ENCODE measurements around the gene SLC1A2.
A peak's percentile ranks its signal among the peaks of the same experiment; 100 is the strongest.

SLC1A2 gene

GRCh38 chr11:35318977-35319925 lies 100.1 kb downstream of the SLC1A2 start:
- peak; percentile 53 for DNase-seq (ENCODE audit: low read depth)
- H3K4me3 ChIP-seq (ENCODE audit: low read depth, low read length) = no peak overlapping the region
- TF ChIP-seq CTCF (IDR thresholded peaks at IDR 0.05; ENCODE audit: insufficient read depth, low read depth, low read length, missing control alignments) = no peak

GRCh38 chr11:35318309-35318708 lies 101.0 kb downstream of the SLC1A2 start:
- TF ChIP-seq CTCF (IDR thresholded peaks at IDR 0.05; ENCODE audit: insufficient read depth, low read depth, low read length, missing control alignments) = no peak
- DNase-seq (ENCODE audit: low read depth) = no peak
- no peak overlapping the region for H3K4me3 ChIP-seq (ENCODE audit: low read depth, low read length)

GRCh38 chr11:35317253-35317652 lies 102.1 kb downstream of the SLC1A2 start:
- H3K4me3 ChIP-seq (ENCODE audit: low read depth, low read length) = no peak overlapping the region

GRCh38 chr11:35316161-35316560 lies 103.2 kb downstream of the SLC1A2 start:
- TF ChIP-seq CTCF (IDR thresholded peaks at IDR 0.05; ENCODE audit: insufficient read depth, low read depth, low read length, missing control alignments) = no peak
- no peak overlapping the region for H3K4me3 ChIP-seq (ENCODE audit: low read depth, low read length)
- no peak for DNase-seq (ENCODE audit: low read depth)

More at GRCh38 chr11:35317253-35317652, 102.1 kb downstream of the SLC1A2 start:
- DNase-seq (ENCODE audit: low read depth) = no peak
- no peak for TF ChIP-seq CTCF (IDR thresholded peaks at IDR 0.05; ENCODE audit: insufficient read depth, low read depth, low read length, missing control alignments)

GRCh38 chr11:35313760-35314153 lies 105.6 kb downstream of the SLC1A2 start:
- TF ChIP-seq CTCF (IDR thresholded peaks at IDR 0.05; ENCODE audit: insufficient read depth, low read depth, low read length, missing control alignments) = no peak
- DNase-seq (ENCODE audit: low read depth) = no peak
- H3K4me3 ChIP-seq (ENCODE audit: low read depth, low read length) = no peak overlapping the region

GRCh38 chr11:35313066-35313759 lies 106.1 kb downstream of the SLC1A2 start:
- peak; percentile 85 for DNase-seq (ENCODE audit: low read depth)
- no peak overlapping the region for H3K4me3 ChIP-seq (ENCODE audit: low read depth, low read length)
- TF ChIP-seq CTCF (IDR thresholded peaks at IDR 0.05; ENCODE audit: insufficient read depth, low read depth, low read length, missing control alignments) = no peak

Data from GM12865 (cell line).